Hepatocyte (in vitro differentiated cells): Measurements from ENCODE around the gene SLC1A4. TPM values are rescaled to one million over a fixed set of nuclear protein-coding genes. Genes with fewer than 3 reads are reported as not detected.

Experiments used
- DNase-seq: peaks from one replicate; pipeline ENCODE4 v3.0.0-alpha.2; 2016; ENCODE audit warnings: low spot score
- H2AFZ ChIP-seq: fragments of 200-600 bp; sonication (generic); 2 replicates; pipeline ENCODE4 v1.6.0; 2016; ENCODE audit warnings: antibody characterized with exemption, mild to moderate bottlenecking
- H3K27ac ChIP-seq: fragments of 200-600 bp; sonication (generic); 2 replicates; pipeline ENCODE4 v1.5.1; 2016; ENCODE audit warnings: mild to moderate bottlenecking
- H3K27me3 ChIP-seq: fragments of 200-600 bp; sonication (generic); 2 replicates; pipeline ENCODE4 v1.6.1; 2016
- H3K36me3 ChIP-seq: fragments of 200-600 bp; sonication (generic); replicated peaks from 2 replicates; pipeline ENCODE4 v1.5.1; 2016; ENCODE audit warnings: low read depth; ENCODE audit not compliant: insufficient read depth
- H3K4me1 ChIP-seq: fragments of 200-600 bp; sonication (generic); 2 replicates; pipeline ENCODE4 v1.5.1; 2016; ENCODE audit warnings: mild to moderate bottlenecking, moderate library complexity; ENCODE audit not compliant: insufficient read depth
- H3K4me2 ChIP-seq: fragments of 200-600 bp; sonication (generic); 2 replicates; pipeline ENCODE4 v1.6.0; 2016
- H3K4me3 ChIP-seq: fragments of 200-600 bp; sonication (generic); 2 replicates; pipeline ENCODE4 v1.5.1; 2016; ENCODE audit warnings: mild to moderate bottlenecking
- H3K79me2 ChIP-seq: fragments of 200-600 bp; sonication (generic); 2 replicates; pipeline ENCODE4 v1.6.0; 2017; ENCODE audit warnings: mild to moderate bottlenecking
- H3K9me2 ChIP-seq: fragments of 200-600 bp; sonication (generic); replicated peaks from 2 replicates; pipeline ENCODE4 v1.6.0; 2017; ENCODE audit warnings: mild to moderate bottlenecking; ENCODE audit not compliant: insufficient read depth
- H3K9me3 ChIP-seq: fragments of 200-600 bp; sonication (generic); 2 replicates; pipeline ENCODE4 v1.5.1; 2016; ENCODE audit warnings: low read depth, mild to moderate bottlenecking
- H4K20me1 ChIP-seq: fragments of 200-600 bp; sonication (generic); 2 replicates; pipeline ENCODE4 v1.6.0; 2016; ENCODE audit warnings: mild to moderate bottlenecking; ENCODE audit not compliant: insufficient read depth, poor library complexity, severe bottlenecking
- EZH2 ChIP-seq: fragments of 200-600 bp; sonication (generic); IDR thresholded peaks from 2 replicates; pipeline ENCODE4 v1.6.1; 2016; ENCODE audit warnings: antibody characterized with exemption, mild to moderate bottlenecking, borderline replicate concordance
- EZH2phosphoT487 ChIP-seq: fragments of 200-600 bp; sonication (generic); IDR thresholded peaks from one replicate; pipeline ENCODE4 v1.6.1; 2018; ENCODE audit warnings: antibody characterized with exemption, mild to moderate bottlenecking, low read depth, moderate library complexity; ENCODE audit not compliant: unreplicated experiment, severe bottlenecking
- WGBS: methylation state at CpG from one replicate; pipeline ENCODE4 v1.1.6; 2016; ENCODE audit warnings: low lambda C conversion rate; ENCODE audit errors: missing lambda C conversion rate; 5-methylcytosine and 5-hydroxymethylcytosine counted together
- polyA plus RNA-seq: library from polyadenylated mRNA; unstranded; fragments of >200 nt; fragmentation: Nextera tagmentation; extraction: Ambion mirVana; gene quantifications from 2 replicates; pipeline ENCODE4 v1.2.1, GENCODE V29; 2016
- total RNA-seq: library from RNA; depleted of rRNA; stranded (reverse); fragments of >200 nt; gene quantifications from 2 replicates; pipeline ENCODE4 v1.2.3, GENCODE V29; 2014
- TF ChIP-seq, protein P1 (sequence below): fragments of 200-600 bp; sonication (generic); IDR thresholded peaks from 2 replicates; pipeline ENCODE4 v1.5.1; 2016; ENCODE audit warnings: antibody characterized with exemption, mild to moderate bottlenecking; ENCODE audit not compliant: poor library complexity

SLC1A4 gene
- total and polyA plus RNA-seq, 2 experiments from 2014 or later: 14.2 to 17.8 TPM

- peak overlapping the region; percentile 98 for H3K27ac ChIP-seq
- H3K4me3 ChIP-seq: peak overlapping the region; percentile 77
- TF ChIP-seq EZH2phosphoT487 (no peak), EZH2 (no peak)
- TF ChIP-seq, protein P1, sequence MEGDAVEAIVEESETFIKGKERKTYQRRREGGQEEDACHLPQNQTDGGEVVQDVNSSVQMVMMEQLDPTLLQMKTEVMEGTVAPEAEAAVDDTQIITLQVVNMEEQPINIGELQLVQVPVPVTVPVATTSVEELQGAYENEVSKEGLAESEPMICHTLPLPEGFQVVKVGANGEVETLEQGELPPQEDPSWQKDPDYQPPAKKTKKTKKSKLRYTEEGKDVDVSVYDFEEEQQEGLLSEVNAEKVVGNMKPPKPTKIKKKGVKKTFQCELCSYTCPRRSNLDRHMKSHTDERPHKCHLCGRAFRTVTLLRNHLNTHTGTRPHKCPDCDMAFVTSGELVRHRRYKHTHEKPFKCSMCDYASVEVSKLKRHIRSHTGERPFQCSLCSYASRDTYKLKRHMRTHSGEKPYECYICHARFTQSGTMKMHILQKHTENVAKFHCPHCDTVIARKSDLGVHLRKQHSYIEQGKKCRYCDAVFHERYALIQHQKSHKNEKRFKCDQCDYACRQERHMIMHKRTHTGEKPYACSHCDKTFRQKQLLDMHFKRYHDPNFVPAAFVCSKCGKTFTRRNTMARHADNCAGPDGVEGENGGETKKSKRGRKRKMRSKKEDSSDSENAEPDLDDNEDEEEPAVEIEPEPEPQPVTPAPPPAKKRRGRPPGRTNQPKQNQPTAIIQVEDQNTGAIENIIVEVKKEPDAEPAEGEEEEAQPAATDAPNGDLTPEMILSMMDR: no peak
- WGBS: 66% methylated on average over 6 of the region's 6 CpGs
- H3K36me3 ChIP-seq: no peaks in the 10 kb centered on the region
- peaks cover 8% of the 10 kb centered on the region for H3K27me3 ChIP-seq
- no peaks in the 10 kb centered on the region for H3K9me3 ChIP-seq
- no peaks in the 10 kb centered on the region for H3K9me2 ChIP-seq
- H3K4me2 ChIP-seq: peak overlapping the region; percentile 99
- H3K79me2 ChIP-seq: peaks cover 4% of the 10 kb centered on the region
- peak overlapping the region; percentile 86 for H2AFZ ChIP-seq
- H4K20me1 ChIP-seq: no peaks in the 10 kb centered on the region
- peaks cover 16% of the 10 kb centered on the region for H3K4me1 ChIP-seq
- DNase-seq: no peak
Measured at GRCh38 chr2:64987001-64987955, 1.9 kb upstream of the SLC1A4 start.

DNA sequence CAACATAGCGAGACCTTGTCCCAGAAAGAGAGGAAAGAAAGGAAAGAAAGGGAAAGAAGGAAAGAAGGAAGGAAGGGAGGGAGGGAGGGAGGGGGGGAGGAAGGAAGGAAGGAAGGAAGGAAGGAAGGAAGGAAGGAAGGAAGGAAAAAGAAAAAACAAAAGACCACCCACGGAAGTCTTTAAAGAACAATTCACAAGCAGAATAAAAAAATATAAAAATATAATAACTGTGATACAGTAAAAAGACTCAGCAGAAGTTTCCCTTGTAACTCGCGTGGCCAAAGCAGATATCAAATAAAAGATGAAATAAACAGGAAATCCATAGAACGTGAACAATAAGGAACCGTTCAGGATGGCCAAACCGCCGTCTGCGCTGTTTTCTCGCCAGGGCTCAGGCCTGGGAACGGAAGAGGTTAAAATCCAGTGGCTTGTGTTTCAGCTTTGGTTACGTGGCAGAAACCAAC lies 1.2 kb upstream of the SLC1A4 start:
- H4K20me1 ChIP-seq: no peaks in the 10 kb centered on the region
- peak overlapping the region; percentile 86 for H2AFZ ChIP-seq
- 7% methylated on average over 11 of the region's 12 CpGs for WGBS
- peak overlapping the region; percentile 99 for H3K4me2 ChIP-seq
- no peak for TF ChIP-seq EZH2phosphoT487
- TF ChIP-seq, protein P1: no peak
- TF ChIP-seq EZH2: no peak
- H3K4me3 ChIP-seq: peak overlapping the region; percentile 77
- DNase-seq: no peak
- peaks cover 20% of the 10 kb centered on the region for H3K4me1 ChIP-seq
- H3K9me2 ChIP-seq: no peaks in the 10 kb centered on the region
- no peaks in the 10 kb centered on the region for H3K36me3 ChIP-seq
- H3K79me2 ChIP-seq: peaks cover 4% of the 10 kb centered on the region
- H3K9me3 ChIP-seq: no peaks in the 10 kb centered on the region
- peak overlapping the region; percentile 98 for H3K27ac ChIP-seq
- peaks cover 8% of the 10 kb centered on the region for H3K27me3 ChIP-seq

GRCh38 chr2:64988420-64989125 lies 626 bp upstream of the SLC1A4 start:
- H3K9me3 ChIP-seq: no peaks in the 10 kb centered on the region
- H4K20me1 ChIP-seq: no peaks in the 10 kb centered on the region
- WGBS: 1% methylated on average over 43 of the region's 65 CpGs
- H2AFZ ChIP-seq: peak overlapping the region; percentile 86
- H3K27ac ChIP-seq: peak overlapping the region; percentile 98
- H3K4me3 ChIP-seq: peak overlapping the region; percentile 77
- peaks cover 4% of the 10 kb centered on the region for H3K79me2 ChIP-seq
- no peaks in the 10 kb centered on the region for H3K9me2 ChIP-seq
- DNase-seq: peak; percentile 88
- peak overlapping the region; percentile 99 for H3K4me2 ChIP-seq
- TF ChIP-seq EZH2phosphoT487: no peak
- no peak for TF ChIP-seq EZH2
- TF ChIP-seq, protein P1: no peak
- no peaks in the 10 kb centered on the region for H3K36me3 ChIP-seq
- H3K4me1 ChIP-seq: peaks cover 20% of the 10 kb centered on the region
- H3K27me3 ChIP-seq: peaks cover 8% of the 10 kb centered on the region
